ENCODE measurements around the gene MS4A18.
"Not testable (repeated sequence)": the region's sequence is repeated elsewhere in the genome, so short reads cannot be mapped to it uniquely, and the experiment has no call there.

Gene MS4A18

DNA sequence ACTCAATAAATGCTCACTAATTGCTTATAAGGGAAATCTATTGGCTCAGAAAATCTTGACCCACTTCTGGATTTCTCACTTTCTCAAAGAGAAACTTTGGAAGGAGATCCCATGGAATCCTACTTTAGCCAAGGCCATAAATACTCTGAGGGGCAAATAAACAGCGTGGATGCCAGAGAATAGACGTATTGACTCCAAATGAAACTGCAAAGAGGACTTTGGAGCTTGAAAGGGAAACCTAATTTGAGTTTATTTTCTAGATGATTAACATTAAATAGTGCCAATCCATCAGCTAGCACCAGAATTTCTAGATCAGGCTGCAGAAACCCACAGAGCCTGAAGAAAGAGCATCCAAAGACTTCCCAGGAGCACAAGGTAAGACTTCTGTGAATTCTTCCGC, at the start of gene MS4A18:
Gene MS4A18, plus strand, starts transcription at position 301 of the 400 bp plus-strand sequence.
- DNase-seq (ENCODE audit: low read depth): no peak

- DNase-seq (ENCODE audit: low read depth): not testable (repeated sequence)
Observed at GRCh38 chr11:60678231-60678630, 46.3 kb upstream of the MS4A18 start.

DNA sequence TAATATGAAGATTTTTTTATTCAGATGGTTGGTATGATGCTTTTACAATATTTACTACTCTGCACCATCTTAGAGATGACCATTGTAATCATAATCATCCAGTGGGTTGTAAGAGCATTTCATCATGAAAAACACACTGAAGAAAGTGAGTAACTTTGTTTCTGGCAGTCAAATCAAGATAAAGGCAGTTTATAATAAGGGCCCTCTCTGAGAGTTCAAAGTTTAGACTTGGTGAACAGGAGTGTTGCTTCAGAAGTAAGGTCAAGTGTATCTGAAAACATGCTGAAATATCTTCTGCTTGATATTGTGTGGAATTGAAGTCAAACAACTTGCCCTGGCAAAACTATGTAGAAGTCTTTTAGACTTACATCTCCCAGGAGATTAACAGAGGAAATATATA, 44.6 kb upstream of the MS4A18 start:
- no peak for DNase-seq (ENCODE audit: low read depth)

DNA sequence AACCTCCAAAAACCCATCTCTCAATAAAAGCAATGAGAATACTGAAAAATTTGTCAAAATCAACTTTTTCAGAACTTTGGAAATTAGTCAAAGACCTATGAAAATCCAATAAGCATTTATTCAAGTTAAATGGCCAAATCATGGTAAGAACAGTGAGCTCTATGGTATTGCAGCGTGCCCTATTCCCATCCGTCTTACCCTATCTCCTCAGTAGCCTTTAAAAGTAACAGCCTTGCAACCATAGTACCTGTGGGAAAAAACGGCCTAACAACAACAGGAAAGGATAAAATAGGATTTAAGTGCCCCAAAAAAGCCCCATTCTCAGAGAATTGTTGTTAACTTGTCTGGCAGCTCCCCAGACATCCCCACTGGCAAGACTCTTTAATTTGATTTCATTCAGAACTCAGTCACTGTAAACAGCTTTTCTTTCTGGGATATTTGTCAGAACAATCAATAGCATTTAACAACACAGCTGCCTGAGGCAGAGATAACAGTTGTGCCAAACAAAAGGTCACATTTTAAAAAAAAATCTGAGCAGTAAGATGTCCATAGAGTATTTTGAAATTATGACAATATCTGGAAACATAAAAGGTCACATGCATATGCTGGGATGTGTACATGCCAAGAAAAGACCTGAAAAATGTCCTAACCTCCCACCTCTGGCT, 43.9 kb upstream of the MS4A18 start:
- DNase-seq (ENCODE audit: low read depth): no peak

DNA sequence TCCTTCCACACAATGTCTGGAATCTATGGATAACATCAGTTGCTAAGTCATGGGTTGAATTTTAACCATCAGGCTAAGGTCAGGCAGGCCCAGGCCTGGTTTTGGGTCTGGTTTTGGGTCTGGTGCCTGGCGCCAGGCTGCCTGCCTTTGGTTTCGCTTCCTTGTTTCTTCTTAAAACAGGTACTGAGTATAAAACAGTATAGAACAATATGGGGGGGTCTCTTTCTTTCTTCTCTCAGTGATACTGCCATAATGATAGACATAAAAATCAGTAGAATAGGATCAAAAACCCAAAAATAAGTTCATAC, 40.0 kb upstream of the MS4A18 start:
- DNase-seq (ENCODE audit: low read depth): not testable (repeated sequence)

- no peak for DNase-seq (ENCODE audit: low read depth)
Observed at GRCh38 chr11:60691661-60692060, 32.9 kb upstream of the MS4A18 start.

GRCh38 chr11:60699284-60699691, 25.2 kb upstream of the MS4A18 start, which contains the start of gene MS4A8:
TSS of gene MS4A8 (plus strand) at chr11:60699612. CDS start at chr11:60700861, 1,249 bp downstream.
- DNase-seq (ENCODE audit: low read depth): peak; percentile 21

- DNase-seq (ENCODE audit: low read depth): no peak
Observed at GRCh38 chr11:60699936-60700335, 24.6 kb upstream of the MS4A18 start.

- peak; percentile 53 for DNase-seq (ENCODE audit: low read depth)
Observed at GRCh38 chr11:60700689-60701468, 23.6 kb upstream of the MS4A18 start.

GRCh38 chr11:60701469-60701818, 23.1 kb upstream of the MS4A18 start:
- no peak for DNase-seq (ENCODE audit: low read depth)

- no peak for DNase-seq (ENCODE audit: low read depth)
Observed at GRCh38 chr11:60703374-60703773, 21.1 kb upstream of the MS4A18 start.

DNA sequence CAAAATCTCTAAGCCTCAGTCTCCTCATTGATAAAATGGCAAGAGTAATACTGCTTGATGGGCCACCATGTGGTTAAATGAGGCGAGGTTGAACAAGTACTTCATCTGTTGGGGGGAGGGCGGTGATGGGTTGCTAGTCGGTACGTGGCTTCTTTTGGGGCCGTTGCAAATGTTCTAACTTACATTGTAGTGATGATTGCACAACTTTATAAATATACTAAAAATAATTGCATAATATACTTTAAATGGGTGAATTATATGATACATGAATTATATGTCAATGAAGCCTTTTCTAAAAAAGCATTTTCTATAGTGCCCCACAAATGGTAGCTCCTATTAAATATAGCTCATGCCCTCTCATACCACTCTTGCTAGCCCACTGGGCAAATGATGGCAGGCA, 18.6 kb upstream of the MS4A18 start:
- DNase-seq (ENCODE audit: low read depth): no peak

DNA sequence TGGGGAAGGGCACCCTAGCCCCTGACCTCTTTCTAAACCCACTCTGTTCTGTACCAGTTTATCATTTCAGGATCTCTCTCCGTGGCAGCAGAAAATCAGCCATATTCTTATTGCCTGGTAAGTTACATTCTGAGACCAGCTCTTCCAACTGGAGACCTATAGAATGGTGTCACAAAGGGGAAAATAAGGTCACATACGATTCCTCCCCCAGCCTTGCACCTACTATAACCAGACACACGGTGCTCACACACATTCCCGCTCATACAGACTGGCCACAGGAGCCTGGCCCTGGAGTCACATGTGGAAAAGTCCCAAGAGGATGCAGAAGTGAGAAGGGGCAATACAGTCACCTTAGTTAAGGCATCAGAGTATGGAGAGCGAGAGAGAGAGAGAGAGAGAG, 17.6 kb upstream of the MS4A18 start:
- DNase-seq (ENCODE audit: low read depth): no peak

DNA sequence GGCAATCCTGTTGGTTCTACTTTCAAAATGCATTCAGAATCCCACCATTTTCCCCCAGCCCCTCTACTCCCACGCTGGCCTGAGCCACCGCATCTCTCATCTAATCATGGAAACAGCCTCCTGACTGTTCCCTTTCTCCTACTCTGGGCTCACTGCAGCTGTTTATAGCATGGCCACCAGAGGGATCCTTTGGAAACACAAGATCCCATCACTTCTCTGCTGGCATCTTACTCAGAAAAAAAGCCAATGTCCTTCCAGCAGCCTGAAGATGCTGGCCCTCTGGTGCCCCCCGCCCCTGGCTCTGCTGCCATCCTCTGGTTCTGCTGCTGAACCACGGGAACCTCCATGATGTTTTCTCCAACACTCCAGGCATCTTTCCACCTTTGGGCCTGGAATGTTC, 14.0 kb upstream of the MS4A18 start:
- DNase-seq (ENCODE audit: low read depth): peak; percentile 26

GRCh38 chr11:60711276-60711675, 13.2 kb upstream of the MS4A18 start:
- DNase-seq (ENCODE audit: low read depth): peak; percentile 74

GRCh38 chr11:60713423-60713822, 11.1 kb upstream of the MS4A18 start:
- not testable (repeated sequence) for DNase-seq (ENCODE audit: low read depth)

DNA sequence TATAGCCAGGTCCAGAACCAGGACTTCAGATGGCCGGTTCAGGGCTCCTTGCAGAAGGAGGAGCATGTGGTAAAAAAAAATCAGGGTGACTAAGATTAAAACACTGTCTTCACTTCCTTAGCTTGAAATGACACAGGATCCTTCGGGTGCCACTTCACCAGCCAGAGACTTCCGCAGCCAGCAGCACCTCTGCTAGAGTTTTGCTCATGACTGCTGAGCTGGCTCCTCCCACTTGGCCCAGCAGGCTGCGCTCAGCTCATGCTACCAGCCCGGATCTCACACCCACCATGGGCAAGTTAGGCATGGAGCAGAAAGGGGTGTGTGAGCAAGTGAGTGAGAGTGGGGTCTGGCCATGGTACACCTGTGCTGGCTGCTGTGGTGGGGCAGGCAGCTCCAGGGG, 6.6 kb upstream of the MS4A18 start:
- no peak for DNase-seq (ENCODE audit: low read depth)

DNA sequence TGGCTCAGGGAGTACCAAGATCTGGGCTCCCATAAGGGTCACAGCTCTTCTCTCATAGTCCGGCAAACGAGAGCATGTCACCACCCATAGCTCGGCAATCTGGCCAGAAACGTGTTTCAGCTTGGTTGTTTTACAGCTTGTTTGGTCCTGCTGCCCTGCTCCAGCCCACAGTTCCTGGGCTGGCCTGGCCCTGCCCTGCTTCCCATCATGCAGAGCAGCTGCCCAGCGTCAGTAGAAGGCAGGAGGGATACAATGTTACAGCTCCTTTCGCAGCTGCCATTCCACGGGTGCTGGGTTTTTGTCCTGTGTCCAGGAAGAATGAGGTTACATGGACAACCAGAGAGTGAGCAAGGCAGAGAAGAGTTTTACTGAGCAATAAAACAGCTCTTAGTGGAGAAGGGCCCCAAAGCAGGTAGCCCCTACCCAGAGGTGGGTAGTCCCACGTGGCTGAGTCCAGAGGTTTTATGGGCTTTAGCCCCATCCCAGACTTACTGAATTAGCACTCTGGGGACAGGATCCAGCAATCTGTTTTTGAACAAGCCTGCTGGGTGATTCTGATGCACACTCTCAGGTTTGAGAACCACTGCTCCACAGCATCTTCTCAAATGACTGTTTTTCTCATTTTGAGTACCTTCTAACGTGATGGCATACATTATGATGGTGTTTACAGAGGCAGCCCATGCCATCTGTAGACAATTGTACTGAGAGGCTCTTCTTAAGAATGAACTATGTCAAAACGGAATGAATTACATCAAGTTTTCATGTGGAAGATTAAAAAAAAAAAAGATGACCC, 5.8 kb upstream of the MS4A18 start:
- no peak for DNase-seq (ENCODE audit: low read depth)

- no peak for DNase-seq (ENCODE audit: low read depth)
Observed at GRCh38 chr11:60719391-60719790, 5.1 kb upstream of the MS4A18 start.

DNA sequence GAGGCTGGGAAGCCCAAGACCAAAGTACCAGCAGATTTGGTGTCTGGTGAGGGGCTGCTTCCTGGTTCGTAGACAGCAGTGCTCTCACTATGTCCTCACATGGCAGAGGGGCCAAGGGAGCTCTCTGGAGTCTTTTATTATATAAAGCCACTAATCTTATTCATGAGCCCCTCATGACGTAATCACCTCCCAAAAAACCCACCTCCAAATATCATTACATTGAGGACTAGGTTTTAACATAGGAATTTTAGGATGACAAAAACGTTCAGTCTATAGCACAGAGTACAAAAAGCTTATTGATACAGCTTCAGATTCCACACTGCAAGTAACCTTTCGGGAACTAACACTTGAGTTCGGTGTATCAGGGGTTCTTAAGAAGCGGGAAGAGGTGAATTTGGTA, 4.1 kb upstream of the MS4A18 start:
- DNase-seq (ENCODE audit: low read depth): no peak

GRCh38 chr11:60725592-60725991, 1.1 kb downstream of the MS4A18 start:
- peak; percentile 33 for DNase-seq (ENCODE audit: low read depth)

- no peak for DNase-seq (ENCODE audit: low read depth)
Observed at GRCh38 chr11:60731586-60731985, 7.1 kb downstream of the MS4A18 start.

DNA sequence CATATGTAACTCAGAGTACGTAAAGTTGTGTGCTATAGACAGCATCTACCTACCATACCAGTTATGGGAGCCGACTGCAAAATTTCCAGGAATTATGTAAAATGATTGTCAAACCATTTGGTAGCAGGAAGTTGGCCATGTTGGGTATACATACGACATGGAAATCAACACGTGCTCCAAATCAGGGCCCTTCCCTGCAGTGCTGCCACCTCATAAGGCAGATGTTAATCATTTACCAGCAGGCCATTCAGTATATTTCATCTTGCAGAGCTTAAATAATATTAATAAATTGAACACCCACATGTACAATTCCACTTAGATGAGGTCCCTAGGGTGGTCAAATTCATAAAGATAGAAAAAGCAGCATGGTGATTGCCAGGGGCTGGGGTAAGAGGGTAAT, 9.8 kb downstream of the MS4A18 start:
- no peak for DNase-seq (ENCODE audit: low read depth)

Data from amniotic epithelial cell (primary cell).